Chondrocyte (in vitro differentiated cells): ENCODE data around the gene CTNNBL1. TPM values are rescaled to one million over a fixed set of nuclear protein-coding genes. Genes with fewer than 3 reads are reported as not detected.
A peak's percentile ranks its signal among the peaks of the same experiment; 100 is the strongest.

Source experiments
- DNase-seq: peaks from one replicate; pipeline ENCODE4 v3.0.0; 2021; ENCODE audit warnings: mixed read lengths, low spot score
- H3K27ac Mint-ChIP-seq: one replicate; pipeline ENCODE4 v1.8.0; 2021; ENCODE audit warnings: mild to moderate bottlenecking, moderate library complexity, mixed read lengths; ENCODE audit not compliant: unreplicated experiment
- H3K27me3 Mint-ChIP-seq: 2 replicates; pipeline ENCODE4 v1.8.0; 2021; ENCODE audit warnings: low read depth, mixed read lengths
- H3K36me3 Mint-ChIP-seq: 2 replicates; pipeline ENCODE4 v1.8.0; 2021; ENCODE audit warnings: low read depth, mixed read lengths
- H3K4me1 Mint-ChIP-seq: 2 replicates; pipeline ENCODE4 v1.8.0; 2021; ENCODE audit warnings: low read depth, mild to moderate bottlenecking, mixed read lengths
- H3K4me3 Mint-ChIP-seq: one replicate; pipeline ENCODE4 v1.8.0; 2021; ENCODE audit warnings: mild to moderate bottlenecking, moderate library complexity, mixed read lengths; ENCODE audit not compliant: unreplicated experiment
- H3K9me3 Mint-ChIP-seq: 2 replicates; pipeline ENCODE4 v1.8.0; 2021; ENCODE audit warnings: low read depth, mixed read lengths
- total RNA-seq: library from RNA; stranded (reverse); gene quantifications from 3 replicates; pipeline ENCODE4 v1.2.1, GENCODE V29; 2021
- TF ChIP-seq, protein P1 (sequence below): fragments of 200-600 bp; sonication (generic); IDR thresholded peaks from 2 replicates; pipeline ENCODE4 v1.5.0; 2021; ENCODE audit warnings: antibody characterized with exemption, mild to moderate bottlenecking, moderate library complexity

Gene CTNNBL1
- total RNA-seq, 1 donor from 2014 or later: 36.0 TPM

DNA sequence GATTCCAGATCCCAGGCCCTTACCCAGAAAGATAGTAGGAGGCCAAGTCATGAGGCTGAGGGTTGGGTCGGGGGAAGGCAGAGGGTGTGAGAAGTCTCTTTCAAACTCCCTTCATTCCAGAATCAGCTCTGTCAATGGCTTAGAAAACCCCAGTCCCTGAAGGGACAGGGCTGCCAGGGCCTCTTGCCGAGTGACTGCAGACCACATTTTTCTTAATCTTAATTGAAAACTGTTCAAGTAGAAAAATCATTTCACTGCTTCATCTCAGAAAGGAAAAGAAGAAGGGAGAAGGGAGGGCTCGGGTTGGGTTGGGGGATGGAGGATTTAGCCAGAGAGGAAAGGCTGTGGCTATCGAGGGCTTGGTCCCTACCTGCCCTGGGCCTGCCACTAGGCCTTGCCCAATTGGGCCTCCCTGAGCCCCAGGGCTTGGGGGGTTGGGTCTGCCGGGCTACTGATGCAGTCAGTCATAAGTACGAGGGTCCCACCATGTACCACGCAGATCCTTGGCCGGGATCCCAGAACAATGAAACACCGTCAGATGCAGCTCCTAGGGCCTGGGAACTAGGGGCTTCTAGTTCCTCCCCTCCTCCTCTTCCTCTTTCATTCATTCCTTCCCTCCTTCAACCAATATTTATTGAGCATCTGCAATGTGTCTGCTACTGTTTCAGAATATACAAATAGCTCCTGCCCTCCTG is 44.0 kb upstream of the CTNNBL1 start:
- no peaks in the 10 kb centered on the region for H3K36me3 Mint-ChIP-seq
- H3K27ac Mint-ChIP-seq: no peak overlapping the region
- H3K27me3 Mint-ChIP-seq: peaks cover 56% of the 10 kb centered on the region
- H3K9me3 Mint-ChIP-seq: no peaks in the 10 kb centered on the region
- no peak for DNase-seq
- H3K4me1 Mint-ChIP-seq: no peaks in the 10 kb centered on the region
- H3K4me3 Mint-ChIP-seq: no peak overlapping the region
- TF ChIP-seq, protein P1, sequence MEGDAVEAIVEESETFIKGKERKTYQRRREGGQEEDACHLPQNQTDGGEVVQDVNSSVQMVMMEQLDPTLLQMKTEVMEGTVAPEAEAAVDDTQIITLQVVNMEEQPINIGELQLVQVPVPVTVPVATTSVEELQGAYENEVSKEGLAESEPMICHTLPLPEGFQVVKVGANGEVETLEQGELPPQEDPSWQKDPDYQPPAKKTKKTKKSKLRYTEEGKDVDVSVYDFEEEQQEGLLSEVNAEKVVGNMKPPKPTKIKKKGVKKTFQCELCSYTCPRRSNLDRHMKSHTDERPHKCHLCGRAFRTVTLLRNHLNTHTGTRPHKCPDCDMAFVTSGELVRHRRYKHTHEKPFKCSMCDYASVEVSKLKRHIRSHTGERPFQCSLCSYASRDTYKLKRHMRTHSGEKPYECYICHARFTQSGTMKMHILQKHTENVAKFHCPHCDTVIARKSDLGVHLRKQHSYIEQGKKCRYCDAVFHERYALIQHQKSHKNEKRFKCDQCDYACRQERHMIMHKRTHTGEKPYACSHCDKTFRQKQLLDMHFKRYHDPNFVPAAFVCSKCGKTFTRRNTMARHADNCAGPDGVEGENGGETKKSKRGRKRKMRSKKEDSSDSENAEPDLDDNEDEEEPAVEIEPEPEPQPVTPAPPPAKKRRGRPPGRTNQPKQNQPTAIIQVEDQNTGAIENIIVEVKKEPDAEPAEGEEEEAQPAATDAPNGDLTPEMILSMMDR: no peak

DNA sequence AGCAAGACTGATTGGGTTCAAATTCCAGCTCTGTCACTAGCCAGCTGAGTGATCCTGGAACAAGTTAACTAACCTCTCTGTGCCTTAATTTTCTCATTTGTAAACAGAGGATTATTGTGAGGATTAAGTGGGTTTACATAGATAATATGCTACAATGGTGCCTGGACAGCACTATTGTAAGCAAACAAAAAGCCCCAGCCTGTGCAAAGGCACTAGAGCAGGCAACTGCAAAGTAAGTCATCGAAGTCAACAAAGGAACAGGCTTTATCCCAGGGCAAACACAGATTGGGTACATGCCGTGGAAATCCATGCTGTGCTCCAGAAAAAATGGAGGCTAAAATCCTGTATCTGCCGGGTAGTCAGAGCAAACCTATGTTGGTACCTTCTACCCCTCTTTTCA is 43.2 kb upstream of the CTNNBL1 start:
- no peaks in the 10 kb centered on the region for H3K9me3 Mint-ChIP-seq
- H3K4me3 Mint-ChIP-seq: no peak overlapping the region
- peaks cover 56% of the 10 kb centered on the region for H3K27me3 Mint-ChIP-seq
- no peak for DNase-seq
- no peak overlapping the region for H3K27ac Mint-ChIP-seq
- no peaks in the 10 kb centered on the region for H3K4me1 Mint-ChIP-seq
- TF ChIP-seq, protein P1: no peak
- no peaks in the 10 kb centered on the region for H3K36me3 Mint-ChIP-seq

DNA sequence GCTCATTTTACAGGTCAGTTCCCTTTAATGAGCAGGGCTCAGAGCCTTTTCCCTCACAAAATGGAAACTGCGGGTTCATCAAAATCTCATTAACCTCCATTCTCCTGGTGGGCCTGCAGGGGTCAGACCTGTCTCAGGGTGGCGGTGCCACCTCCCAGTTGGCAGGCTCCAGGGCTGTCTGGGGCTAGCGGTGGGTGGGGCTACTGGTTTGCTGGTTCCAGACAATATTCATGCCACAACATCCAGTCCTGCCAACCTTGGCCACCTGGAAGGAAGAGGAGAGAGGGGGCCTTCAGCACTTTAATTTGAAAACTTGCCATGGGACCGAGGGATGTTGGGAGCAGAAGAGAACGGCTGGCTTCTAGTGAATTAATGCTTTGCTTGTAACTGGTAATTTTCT is 41.9 kb upstream of the CTNNBL1 start:
- Mint-ChIP-seq H3K4me3 (no peak overlapping the region), H3K36me3 (no peaks in the 10 kb centered on the region), H3K9me3 (no peaks in the 10 kb centered on the region), H3K27ac (no peak overlapping the region), H3K27me3 (peaks cover 54% of the 10 kb centered on the region), H3K4me1 (no peaks in the 10 kb centered on the region)
- TF ChIP-seq, protein P1: peak; percentile 61
- no peak for DNase-seq

DNA sequence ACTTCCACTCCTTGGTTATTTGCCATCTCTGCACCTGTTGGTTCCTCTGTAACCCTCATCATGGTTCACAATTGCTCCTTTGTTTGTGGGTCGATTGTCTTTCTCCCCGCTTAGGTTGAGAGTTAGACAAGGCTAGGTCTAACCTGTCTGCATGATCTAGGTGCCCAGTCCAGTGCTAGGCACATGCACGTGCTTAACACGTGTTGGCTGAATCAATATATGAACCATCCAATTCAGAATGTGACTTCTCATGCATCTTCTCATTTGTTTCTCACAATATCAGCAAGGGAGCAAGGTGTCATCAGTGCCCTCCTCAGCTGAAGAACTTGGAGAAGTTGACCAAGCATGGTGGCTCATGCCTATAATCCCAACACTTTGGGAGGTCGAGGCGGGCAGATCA is 36.9 kb upstream of the CTNNBL1 start:
- H3K27ac Mint-ChIP-seq: no peak overlapping the region
- TF ChIP-seq, protein P1: no peak
- no peaks in the 10 kb centered on the region for H3K36me3 Mint-ChIP-seq
- no peaks in the 10 kb centered on the region for H3K9me3 Mint-ChIP-seq
- H3K27me3 Mint-ChIP-seq: peaks cover 39% of the 10 kb centered on the region
- H3K4me3 Mint-ChIP-seq: no peak overlapping the region
- no peaks in the 10 kb centered on the region for H3K4me1 Mint-ChIP-seq
- no peak for DNase-seq

DNA sequence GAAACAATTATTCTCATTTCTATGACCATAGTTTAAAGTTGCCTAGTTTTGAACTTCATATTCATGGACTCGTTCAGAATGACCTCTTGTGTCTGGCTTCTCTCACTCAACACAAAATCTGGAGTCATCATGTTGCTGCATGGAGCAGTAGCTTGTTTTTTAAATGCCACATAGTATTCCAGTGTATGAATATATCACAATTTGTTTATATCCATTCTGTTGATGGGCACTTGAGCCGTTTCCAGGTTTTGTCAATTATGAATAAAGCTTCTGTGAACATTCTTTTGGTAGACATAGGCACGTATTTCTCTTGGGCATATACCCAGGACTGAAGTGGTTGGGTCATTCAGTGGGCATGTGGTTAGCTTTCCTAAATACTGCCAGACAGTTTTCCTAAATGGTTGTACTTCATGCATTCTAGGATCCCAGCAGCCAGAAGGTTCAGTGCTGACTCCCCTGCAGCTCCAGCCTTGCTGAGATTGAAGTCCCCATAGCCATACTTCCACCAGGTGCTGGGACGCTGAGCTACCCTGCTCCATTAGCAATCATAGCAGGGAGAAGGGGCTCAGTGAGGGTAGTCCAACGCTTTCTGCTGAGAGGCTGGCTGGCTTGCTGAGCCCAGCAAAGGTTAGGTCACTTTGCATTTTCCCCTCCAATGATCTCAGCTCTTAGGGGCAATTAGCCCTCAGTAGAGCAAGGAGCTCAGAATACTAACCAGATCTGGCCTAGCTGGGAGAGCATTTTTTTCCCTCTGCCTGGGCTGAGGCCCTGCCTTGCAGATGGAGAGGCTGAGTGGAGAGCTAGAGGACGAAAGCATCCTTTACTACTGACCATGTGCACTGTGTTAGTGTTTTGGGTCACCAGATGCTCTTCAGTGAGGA is 35.7 kb upstream of the CTNNBL1 start:
- H3K27ac Mint-ChIP-seq: no peak overlapping the region
- no peaks in the 10 kb centered on the region for H3K4me1 Mint-ChIP-seq
- H3K36me3 Mint-ChIP-seq: no peaks in the 10 kb centered on the region
- TF ChIP-seq, protein P1: no peak
- DNase-seq: no peak
- peaks cover 36% of the 10 kb centered on the region for H3K27me3 Mint-ChIP-seq
- H3K4me3 Mint-ChIP-seq: no peak overlapping the region
- no peaks in the 10 kb centered on the region for H3K9me3 Mint-ChIP-seq
